RCC 7860 (cell line): ENCODE results near the gene AFDN.

Source experiments
- DNase-seq: peaks from one replicate; pipeline ENCODE4 v3.0.0-alpha.2; 2015; ENCODE audit warnings: low spot score
- FAIRE-seq: peaks from 2 replicates; lab custom pipeline; 2012; peaks lifted over from hg19 to GRCh38; lab: Jason Lieb, UNC

The AFDN gene, protein sequence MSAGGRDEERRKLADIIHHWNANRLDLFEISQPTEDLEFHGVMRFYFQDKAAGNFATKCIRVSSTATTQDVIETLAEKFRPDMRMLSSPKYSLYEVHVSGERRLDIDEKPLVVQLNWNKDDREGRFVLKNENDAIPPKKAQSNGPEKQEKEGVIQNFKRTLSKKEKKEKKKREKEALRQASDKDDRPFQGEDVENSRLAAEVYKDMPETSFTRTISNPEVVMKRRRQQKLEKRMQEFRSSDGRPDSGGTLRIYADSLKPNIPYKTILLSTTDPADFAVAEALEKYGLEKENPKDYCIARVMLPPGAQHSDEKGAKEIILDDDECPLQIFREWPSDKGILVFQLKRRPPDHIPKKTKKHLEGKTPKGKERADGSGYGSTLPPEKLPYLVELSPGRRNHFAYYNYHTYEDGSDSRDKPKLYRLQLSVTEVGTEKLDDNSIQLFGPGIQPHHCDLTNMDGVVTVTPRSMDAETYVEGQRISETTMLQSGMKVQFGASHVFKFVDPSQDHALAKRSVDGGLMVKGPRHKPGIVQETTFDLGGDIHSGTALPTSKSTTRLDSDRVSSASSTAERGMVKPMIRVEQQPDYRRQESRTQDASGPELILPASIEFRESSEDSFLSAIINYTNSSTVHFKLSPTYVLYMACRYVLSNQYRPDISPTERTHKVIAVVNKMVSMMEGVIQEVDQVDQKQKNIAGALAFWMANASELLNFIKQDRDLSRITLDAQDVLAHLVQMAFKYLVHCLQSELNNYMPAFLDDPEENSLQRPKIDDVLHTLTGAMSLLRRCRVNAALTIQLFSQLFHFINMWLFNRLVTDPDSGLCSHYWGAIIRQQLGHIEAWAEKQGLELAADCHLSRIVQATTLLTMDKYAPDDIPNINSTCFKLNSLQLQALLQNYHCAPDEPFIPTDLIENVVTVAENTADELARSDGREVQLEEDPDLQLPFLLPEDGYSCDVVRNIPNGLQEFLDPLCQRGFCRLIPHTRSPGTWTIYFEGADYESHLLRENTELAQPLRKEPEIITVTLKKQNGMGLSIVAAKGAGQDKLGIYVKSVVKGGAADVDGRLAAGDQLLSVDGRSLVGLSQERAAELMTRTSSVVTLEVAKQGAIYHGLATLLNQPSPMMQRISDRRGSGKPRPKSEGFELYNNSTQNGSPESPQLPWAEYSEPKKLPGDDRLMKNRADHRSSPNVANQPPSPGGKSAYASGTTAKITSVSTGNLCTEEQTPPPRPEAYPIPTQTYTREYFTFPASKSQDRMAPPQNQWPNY (N-terminal part only)

DNA sequence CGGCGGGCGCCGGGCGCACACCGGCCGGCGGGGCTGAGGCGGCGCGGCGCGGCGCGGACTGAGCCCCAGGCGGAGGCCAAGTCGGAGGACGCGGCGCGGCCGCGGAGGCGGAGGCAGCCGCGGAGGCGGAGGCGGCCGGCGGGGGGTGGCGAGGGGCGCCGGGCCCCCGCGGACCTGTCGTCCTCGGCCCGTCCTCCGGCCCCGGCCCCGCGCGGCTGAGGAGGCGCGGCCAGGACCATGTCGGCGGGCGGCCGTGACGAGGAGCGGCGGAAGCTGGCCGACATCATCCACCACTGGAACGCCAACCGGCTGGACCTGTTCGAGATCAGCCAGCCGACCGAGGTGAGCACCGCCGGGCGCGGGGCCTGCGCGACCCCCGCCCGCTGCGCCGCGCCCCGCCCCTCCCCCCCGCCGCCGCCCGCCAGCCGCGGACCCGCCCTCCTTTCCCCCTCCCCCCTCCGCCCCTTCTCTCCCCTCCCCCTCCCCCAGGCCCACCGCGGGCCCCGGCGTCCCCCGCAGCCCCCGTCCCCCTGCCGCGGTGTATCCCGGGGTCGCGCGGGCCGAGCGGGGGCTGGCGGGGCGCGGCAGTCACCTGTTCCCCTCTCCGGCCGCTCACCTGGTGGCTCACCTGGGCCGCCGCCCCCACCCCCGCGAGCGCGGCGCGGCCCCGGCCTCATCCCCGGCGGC is at the start of gene AFDN:
AFDN (plus strand) TSS at position 16 of the 687 bp plus-strand sequence; CDS start at position 238, 222 bp downstream.
- no peak for DNase-seq
- FAIRE-seq, result no peak

DNA sequence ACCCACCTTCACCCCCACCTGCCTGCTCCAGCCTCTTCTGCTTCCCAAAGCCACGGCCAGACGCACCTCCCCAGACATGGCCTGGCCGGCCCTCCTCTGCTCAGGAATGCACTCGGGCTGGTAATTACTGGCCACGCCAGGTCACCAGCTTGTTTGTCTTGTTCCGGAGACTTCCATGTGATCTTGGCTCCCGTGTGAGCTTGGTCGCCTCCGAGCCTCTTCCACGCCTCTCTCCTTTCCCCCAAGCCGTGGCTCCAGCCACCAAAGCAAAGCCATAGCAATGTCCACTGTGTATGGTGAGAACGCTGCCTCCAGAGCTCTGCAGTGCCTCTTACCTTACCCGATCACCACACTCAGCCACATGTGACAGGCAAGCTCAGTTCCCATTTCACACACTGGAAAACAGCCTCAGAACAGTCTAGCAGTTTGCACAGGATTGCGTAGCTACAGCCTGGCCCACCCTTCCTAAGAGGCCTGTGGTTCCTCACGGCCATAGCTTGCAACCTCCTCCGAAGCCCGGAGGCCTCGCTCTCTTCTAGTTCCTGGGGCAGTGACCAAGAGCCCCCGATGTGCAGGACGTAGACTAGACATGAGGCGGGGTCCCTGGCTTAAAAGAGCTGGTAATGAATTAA is 48.1 kb upstream of the AFDN start:
- FAIRE-seq, result no peak
- no peak for DNase-seq

DNA sequence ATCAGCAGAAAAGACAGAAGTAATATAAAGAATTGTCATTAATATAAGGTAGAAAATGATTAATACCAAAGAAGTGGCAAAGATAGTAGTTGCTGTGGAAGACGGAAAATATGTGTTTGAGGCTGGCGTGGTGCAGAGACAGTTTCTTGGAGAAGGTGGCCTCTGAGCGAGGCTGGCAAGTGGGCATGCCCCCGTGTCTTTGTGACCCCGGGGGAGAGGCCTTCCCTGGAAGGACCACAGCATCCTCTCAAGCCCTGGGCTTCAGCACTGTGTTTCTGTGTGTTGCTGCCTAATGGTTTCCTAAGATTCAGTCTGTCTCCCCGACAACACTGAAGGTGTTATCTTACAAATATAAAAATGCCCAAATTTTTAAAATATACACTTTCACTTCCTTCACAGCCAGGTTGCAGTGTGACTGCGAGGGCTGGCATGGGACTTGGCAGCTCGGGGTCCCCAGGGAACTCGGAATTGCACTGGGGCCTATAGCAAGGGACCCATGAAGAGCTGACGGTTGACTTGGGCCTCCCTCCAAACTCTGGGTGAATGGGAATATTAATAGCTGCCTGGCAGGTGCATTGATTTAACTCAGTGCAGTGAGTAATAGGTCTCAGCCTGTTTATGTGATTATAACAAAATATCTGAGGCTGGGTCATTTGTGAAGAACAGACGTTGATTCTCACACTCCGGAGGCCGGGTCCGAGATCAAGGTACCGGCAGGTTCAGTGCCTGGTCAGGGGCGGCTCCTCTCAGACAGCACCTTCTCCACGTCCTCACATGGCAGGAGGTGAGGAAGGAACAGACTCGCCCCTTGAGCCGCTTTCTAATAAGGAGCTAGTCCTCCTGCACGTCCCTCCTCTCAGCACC is 47.4 kb upstream of the AFDN start:
- no peak for FAIRE-seq
- no peak for DNase-seq

DNA sequence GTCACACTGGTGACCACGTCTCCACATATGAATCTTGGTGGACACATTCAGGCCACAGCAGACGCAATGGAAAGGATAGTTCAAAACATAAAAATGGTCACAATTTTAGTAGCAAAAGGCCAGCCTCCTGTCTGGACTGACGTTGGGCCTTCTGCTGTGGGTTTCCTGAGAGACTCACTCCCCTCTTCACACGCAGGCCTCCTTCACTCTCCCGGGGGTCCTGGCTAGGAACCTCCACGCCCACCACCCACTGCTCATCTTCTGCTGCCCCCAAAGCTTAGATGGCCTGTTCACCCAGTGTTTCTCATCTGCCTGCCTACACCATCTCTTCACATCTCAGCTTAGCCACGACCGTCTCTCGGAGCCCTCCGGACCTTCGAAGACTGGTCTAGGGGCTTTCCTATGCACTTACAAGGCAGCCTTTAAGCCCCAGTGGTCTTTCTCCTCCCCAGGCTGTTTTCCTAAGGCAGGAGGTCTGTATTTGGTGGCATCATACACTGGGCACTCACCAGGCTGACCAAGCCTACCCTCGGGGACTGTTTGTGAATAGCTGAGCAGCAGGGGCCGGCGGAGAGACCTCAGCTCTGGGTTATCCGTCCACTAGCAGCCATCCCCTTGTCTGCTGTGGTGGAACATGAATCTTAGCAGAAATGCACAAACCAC is 46.6 kb upstream of the AFDN start:
- no peak for FAIRE-seq
- DNase-seq, result no peak

DNA sequence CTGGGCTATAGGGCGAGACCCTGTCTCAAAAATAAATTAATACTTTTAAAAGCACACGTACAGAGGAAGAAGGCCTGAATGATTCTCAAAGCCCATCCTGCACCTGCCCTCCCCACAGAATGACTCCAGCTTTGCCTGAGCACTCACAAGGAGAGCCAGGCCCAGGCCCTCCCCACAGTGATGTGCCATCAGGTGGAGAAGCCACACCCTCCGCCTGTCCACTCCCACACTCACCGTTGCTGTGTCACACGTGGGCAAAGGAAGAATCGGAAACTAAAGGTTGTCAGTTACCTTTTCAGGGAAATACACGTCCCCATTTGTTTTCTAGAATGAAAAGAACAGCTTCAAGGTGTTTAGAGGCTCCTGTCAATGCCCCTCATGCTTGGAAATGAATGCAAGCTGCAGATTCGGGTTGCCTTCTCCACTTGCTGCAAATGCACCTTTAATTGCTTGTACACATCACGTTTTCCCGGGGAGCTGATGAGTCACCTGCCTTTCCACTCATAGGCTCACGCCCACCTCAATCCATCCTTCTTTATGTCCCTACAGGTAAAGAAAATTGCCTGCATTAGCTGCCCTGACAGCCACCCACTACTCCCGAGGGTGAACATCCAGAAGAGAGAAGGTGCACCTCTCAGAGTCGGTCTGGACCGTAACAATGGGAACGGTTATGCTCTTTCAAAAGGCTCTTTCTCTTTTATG is 45.5 kb upstream of the AFDN start:
- FAIRE-seq (no peak), DNase-seq (no peak)

DNA sequence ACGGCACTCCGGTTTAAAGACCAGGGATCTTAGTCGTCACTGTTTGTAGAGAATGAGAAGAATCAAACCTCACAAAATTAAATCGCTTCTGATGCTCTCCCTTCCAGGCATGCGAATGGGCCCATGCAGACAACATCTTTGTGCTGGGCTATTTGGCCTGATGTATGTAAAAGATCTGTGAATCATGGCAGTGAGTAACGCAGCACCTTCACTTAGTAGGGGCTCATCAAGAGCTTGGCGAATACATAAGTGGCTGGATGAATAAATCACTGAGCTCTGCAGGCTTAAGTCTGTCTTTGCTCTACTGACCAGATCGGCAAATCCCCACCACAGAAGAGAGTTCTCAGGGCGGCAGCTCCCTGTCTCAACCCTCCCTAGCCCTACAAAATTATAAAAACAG is 44.8 kb upstream of the AFDN start:
- DNase-seq (no peak), FAIRE-seq (no peak)

DNA sequence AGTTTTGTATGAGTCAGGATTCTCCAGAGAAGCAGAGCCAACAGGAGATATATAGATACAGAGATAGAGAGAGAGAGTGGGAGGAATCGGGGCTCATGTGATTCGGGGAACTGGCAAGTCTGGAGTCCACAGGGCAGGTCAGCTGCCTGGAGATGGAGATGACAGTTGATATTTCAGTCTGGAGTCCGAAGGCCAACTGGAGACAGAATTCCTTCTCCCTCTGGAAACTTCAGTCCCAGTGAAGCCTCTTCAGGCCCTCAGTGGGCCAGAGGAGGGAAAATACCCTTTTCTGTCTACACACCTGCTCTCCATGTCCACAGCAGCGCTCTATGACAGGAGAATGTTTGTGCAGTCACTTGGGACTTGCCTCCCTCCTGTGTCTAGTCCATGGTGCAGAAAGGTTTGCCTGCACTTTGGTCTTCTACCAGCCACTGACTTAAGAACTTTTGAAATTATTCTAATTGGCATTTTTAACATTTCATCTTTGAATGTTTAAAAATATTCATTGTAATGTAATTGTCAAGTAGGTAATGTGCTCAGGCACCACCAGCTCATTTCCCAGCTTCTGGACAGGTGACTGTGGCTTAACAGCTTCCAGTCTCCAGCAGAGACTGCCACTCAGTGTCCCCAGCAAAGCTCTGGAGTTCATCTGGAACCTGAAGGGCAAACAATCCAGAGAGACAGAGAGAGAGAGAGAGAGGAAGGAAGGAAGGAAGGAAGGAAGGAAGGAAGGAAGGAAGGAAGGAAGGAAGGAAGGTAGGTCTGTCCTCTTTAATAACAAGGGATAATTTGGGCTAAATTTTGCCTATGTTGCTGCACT is 43.8 kb upstream of the AFDN start:
- no peak for DNase-seq
- no peak for FAIRE-seq

DNA sequence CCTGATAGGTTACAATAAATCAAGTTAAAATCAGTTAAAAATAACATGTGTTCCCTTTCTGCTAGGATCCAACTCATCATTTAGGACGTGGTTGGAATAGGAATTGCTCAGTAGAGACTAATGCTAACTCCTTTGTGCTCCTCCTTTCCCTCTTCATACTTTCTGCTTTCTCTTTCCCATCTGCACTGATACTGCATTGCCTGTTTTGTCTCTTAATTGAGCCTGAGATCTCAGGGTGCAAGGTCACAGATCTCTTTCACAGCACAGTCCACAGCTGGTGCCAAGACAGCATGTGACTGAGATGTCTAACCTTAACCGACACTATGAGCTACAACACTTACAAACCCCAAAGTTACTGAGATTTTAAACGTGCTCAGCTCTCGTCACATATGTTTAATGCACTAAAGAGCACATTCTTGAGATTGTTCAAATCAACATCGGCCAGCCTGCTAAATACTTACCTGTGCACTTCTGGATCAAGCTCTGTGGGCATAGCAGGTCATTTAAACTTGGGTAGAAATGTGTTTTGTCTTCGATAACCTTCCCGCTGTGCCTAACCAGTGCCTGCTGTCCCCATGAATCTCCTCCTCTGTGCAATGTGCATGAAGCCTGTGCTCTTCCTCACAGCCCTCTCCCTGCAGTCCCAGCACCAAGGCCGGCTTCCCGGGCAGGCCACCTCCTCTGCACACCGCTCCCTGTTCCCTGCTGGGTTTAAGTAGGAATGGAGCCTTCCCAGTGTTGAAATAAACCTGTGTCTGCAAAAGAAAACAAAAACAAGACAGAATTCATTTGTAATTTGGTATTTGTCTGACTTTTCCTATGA is 39.6 kb upstream of the AFDN start:
- FAIRE-seq (no peak), DNase-seq (no peak)

DNA sequence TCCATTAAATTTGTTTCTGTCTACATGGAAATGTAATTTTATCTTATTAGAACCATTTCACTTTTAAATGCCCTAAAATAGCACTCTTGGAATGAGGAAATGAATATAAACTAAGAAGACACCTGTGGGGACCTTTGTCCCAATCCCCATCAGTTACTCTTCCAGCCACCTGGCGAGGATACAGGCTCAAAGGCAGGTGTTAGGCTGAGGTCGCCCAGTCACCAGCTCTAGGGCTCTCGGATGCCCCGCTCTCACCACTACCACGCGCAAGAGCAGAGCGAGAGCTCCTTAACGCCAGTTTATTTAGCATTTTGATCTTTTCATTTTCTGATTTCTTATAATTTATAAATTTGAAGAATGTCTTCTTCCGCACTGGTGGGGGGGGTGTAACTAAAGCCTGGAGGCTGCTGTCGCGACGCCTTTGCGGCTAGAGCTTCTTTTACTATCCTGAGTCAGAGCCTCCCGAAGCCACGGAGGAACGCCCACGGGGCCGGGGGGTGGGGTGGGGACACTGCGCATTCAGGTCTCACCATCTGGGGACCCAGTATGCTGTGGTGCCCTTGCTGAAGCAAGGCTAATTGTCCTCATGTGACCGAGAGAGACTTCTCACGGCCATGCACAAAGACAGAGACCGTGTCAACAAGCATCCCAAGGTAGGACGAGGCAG is 38.7 kb upstream of the AFDN start:
- no peak for DNase-seq
- no peak for FAIRE-seq

DNA sequence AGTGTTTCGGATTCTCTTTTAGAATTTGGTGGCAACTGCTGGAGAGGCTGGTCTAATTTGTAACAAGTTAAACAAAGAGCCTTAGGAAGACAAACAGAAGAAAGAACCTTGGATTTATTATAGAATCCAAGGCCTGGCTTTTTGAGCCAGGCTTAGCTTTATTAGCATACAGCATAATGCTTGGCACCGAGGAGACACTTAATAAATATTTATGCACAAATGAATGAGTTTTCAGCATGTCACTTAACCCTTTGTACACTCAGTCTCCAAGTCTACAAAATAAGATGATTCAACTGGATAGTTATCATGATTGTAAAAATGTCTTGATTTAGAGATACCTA is 38.2 kb upstream of the AFDN start:
- FAIRE-seq (no peak), DNase-seq (no peak)

DNA sequence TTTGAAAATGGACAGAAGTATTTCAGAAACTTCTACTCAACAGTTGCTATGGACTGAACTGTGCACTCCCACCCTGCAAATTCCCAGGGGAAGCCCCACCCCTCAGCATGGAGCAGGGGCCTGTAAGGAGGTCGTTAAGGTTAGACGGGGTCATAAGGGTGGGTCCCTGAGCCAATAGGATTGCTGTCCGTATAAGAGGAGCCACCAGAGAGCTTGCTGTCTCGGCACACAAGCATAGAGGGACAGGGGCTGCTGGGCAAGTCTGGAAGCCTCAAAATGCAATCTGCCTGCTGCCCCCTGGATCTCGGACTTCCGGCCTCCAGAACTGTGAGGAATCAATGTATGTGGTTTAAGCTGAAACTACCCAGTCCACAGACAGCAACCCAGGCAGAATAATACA is 37.4 kb upstream of the AFDN start:
- DNase-seq, result no peak
- FAIRE-seq, result no peak

DNA sequence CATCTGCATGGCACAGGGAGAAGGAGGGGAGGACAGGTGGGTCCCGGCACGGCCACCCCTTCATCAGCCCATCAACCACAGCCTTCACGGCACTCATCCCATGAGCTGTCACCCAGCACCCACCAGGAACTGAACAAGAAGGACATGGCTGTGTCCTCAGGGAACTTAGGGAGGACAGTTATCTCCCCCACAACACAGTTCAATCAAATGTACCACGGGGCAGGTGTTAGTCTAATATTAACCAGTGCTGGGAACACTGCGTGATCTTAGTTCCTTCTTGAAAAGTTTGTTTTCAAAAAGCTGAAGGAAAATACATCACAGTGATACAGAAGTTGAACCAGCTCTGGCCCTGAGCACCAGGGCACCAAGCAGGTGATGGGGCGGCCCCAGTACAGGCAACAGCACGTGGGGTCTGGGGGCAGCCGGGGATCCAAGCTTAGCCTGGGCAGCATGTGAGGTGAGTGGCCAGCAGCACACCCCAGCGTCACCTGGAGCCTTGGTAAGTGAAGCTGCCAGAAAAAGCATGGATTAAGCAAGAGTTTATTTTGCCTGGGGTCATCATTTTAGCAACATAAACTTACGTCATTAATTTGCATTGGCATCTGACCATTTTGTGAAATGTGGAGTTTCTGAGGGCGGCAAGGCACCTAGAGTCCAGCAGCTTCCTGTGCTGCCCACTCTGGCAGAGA is 35.5 kb upstream of the AFDN start:
- no peak for DNase-seq
- FAIRE-seq, result no peak

DNA sequence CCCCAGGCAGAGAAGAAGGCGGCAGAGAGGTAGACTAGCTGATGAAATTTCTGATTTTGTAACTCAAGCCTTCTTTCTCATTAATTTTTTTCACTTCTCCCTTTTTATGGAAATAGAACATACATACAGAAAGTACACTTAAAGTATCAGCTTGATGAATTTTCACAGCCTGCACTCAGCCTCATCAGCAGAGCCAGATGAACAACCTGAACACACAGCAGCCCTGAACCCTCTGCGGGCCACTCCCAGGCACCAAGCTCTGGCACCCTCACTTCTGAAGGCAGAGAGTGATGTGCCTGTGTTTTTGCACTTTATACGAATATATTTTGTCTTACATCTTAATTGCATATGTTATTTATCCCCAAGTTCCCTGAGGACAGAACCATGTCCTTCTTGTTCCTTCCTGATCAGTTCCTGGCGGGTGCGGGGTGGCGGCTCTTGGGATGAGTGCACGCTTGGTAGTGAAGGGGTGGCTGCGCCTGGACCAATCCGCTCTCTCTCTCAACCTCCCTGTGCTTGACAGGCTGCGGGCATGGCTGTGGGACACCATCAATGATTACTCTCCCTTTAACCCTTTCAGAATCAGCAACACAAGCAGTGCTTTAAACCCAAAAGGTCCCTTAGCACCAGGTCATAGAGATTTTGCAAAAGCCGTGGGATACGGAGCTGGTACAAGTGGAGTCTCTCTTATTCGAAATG is 34.8 kb upstream of the AFDN start:
- FAIRE-seq, result no peak
- DNase-seq, result no peak

DNA sequence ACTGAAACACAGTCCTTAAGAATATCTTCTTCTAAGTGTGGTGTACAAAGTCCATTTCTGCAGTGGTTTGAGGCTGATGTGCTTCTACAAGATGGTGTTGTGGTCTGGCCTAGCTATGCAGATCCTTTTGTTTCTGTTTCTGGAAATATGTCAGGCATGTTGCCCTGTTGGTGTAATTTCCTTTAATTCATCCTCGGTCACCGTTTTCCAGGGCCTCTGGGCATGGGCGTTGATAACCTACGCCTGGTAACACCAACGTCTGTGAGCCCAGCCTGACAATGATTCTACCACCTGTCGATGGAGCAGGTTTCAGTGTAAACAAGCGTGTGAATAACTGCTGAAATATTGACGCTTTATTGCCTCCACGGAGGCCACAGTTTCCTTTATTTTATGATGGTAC is 33.3 kb upstream of the AFDN start:
- no peak for DNase-seq
- no peak for FAIRE-seq
